K562 (cell line): ENCODE measurements around the gene PLEKHG1. TPM values are rescaled to one million over a fixed set of nuclear protein-coding genes. Genes with fewer than 3 reads are reported as not detected.

Experiments
- CBX8 ChIP-seq: fragments of 200-600 bp; sonication (generic); IDR thresholded peaks from 2 replicates; pipeline ENCODE4 v1.6.1; 2012; ENCODE audit warnings: borderline replicate concordance, mixed run types, low read depth, mild to moderate bottlenecking, moderate library complexity, mixed read lengths, low read length, control low read depth, inconsistent platforms; ENCODE audit not compliant: poor library complexity, severe bottlenecking; ENCODE audit errors: extremely low read depth
- ERF ChIP-seq: fragments of 450-650 bp; formaldehyde crosslinking; IDR thresholded peaks from 2 replicates; pipeline ENCODE4 v1.4.0; 2020; ENCODE audit warnings: mild to moderate bottlenecking, mixed read lengths
- FOXJ3 ChIP-seq: sonication (generic); formaldehyde crosslinking; IDR thresholded peaks from 2 replicates; pipeline ENCODE4 v1.4.0; 2020; ENCODE audit warnings: mild to moderate bottlenecking, missing genetic modification reagents
- FUS ChIP-seq: fragments of 200-400 bp; formaldehyde crosslinking; optimal IDR thresholded peaks from 2 replicates; pipeline ENCODE3; 2017; ENCODE audit warnings: low read depth, low read length
- NCOA6 ChIP-seq: fragments of 450-650 bp; IDR thresholded peaks from 2 replicates; pipeline ENCODE4 v1.6.1; 2017; ENCODE audit warnings: mild to moderate bottlenecking
- PHB2 ChIP-seq: fragments of 450-650 bp; IDR thresholded peaks from 2 replicates; pipeline ENCODE4 v1.6.1; 2017; ENCODE audit warnings: low read depth
- YY1 ChIP-seq, 3 experiments: IDR thresholded peaks; 2 replicates each; pipeline ENCODE4 v1.6.1; 2011; ENCODE audit warnings: low read length in 2 of 3, mild to moderate bottlenecking in 2 of 3, moderate library complexity in 2 of 3, borderline replicate concordance in 1 of 3, control low read depth in 1 of 3, low read depth in 1 of 3; ENCODE audit not compliant: insufficient read depth in 3 of 3, insufficient replicate concordance in 2 of 3, control insufficient read depth in 1 of 3, insufficient read length in 1 of 3; ENCODE audit errors: extremely low read depth in 1 of 3
- ZNF174 ChIP-seq: fragments of 250-450 bp; sonication (Bioruptor Pico); IDR thresholded peaks from 2 replicates; pipeline ENCODE4 v1.4.0; 2020; ENCODE audit warnings: mild to moderate bottlenecking
- ZNF184 ChIP-seq: sonication (generic); formaldehyde crosslinking; IDR thresholded peaks from 2 replicates; pipeline ENCODE4 v1.5.0; 2020; ENCODE audit warnings: missing genetic modification reagents
- ZNF217 ChIP-seq: sonication (generic); formaldehyde crosslinking; IDR thresholded peaks from 2 replicates; pipeline ENCODE4 v1.8.0; 2022; ENCODE audit warnings: mild to moderate bottlenecking, missing genetic modification reagents
- ZNF384 ChIP-seq: IDR thresholded peaks from 2 replicates; pipeline ENCODE4 v1.6.1; 2012; ENCODE audit warnings: low read depth, low read length, improper control_type of control experiment
- ZNF431 ChIP-seq: sonication (generic); formaldehyde crosslinking; IDR thresholded peaks from 2 replicates; pipeline ENCODE4 v1.8.0; 2022; ENCODE audit warnings: mild to moderate bottlenecking, missing genetic modification reagents
- polyA plus RNA-seq, 8 experiments: library from polyadenylated mRNA; depleted of rRNA in 4 of 8; stranded (reverse) in 5 of 8; unstranded in 3 of 8; fragments of >200 nt; fragmentation: Nextera tagmentation in 2 of 8; fragmentation: Illumina TruSeq in 1 of 8; extraction: Ambion mirVana in 2 of 8; extraction: Trizol in 1 of 8; gene quantifications; 2 replicates each; pipeline versions ENCODE4 v1.2.1 to v1.2.3, GENCODE V29; 2011 to 2014; ENCODE audit warnings: inconsistent platforms in 1 of 8, missing spikeins in 1 of 8
- total RNA-seq, 7 experiments: library from RNA; depleted of rRNA in 6 of 7; stranded (reverse); fragments of >200 nt in 6 of 7; fragmentation: Illumina TruSeq in 2 of 7; extraction: Trizol in 2 of 7; gene quantifications; 2 replicates each; pipeline versions ENCODE4 v1.2.1 to v1.2.3, GENCODE V29; 2011 to 2021; ENCODE audit warnings: low replicate concordance in 1 of 7
- TF ChIP-seq, protein P1 (sequence below): fragments of 200-600 bp; sonication (generic); IDR thresholded peaks from one replicate; pipeline ENCODE4 v1.6.1; 2012; ENCODE audit warnings: mild to moderate bottlenecking, low read depth, low read length, inconsistent platforms
- TF ChIP-seq, protein P2 (sequence below), 2 experiments: fragments of 200-800 bp in 1 of 2; sonication (Bioruptor generic) in 1 of 2; sonication (generic) in 1 of 2; formaldehyde crosslinking in 1 of 2; IDR thresholded peaks in 1 of 2; conservative IDR thresholded peaks in 1 of 2; 2 replicates each; pipeline versions ENCODE4 v1.5.0 to v1.6.1; 2016 to 2020; ENCODE audit warnings: missing compliant biosample characterization in 1 of 2, missing genetic modification characterization in 1 of 2, missing genetic modification reagents in 1 of 2

PLEKHG1 gene
- total and polyA plus RNA-seq, 9 of the 15 experiments (the other 6 are each of a cell fraction or from before 2014, with no cell fraction given): 0.03 to 0.16 (median 0.03) TPM; not detected in 6

- TF ChIP-seq ZNF217 (no peak), ZNF431 (CRISPR knock-in tag) (no peak), NCOA6 (no peak), ZNF384 (no peak), ZNF174 (CRISPR knock-in tag) (no peak), FUS (no peak), PHB2 (peak; percentile 90), ZNF184 (CRISPR knock-in tag) (no peak), CBX8 (no peak), YY1 (IDR thresholded peaks at IDR 0.05; ENCODE audit: borderline replicate concordance in 1 of 3, control insufficient read depth in 1 of 3, extremely low read depth in 1 of 3, insufficient read depth in 3 of 3, insufficient read length in 1 of 3, insufficient replicate concordance in 2 of 3, low read depth in 1 of 3, low read length in 2 of 3) (no peak), FOXJ3 (CRISPR knock-in tag) (no peak), ERF (no peak)
- TF ChIP-seq, protein P1, sequence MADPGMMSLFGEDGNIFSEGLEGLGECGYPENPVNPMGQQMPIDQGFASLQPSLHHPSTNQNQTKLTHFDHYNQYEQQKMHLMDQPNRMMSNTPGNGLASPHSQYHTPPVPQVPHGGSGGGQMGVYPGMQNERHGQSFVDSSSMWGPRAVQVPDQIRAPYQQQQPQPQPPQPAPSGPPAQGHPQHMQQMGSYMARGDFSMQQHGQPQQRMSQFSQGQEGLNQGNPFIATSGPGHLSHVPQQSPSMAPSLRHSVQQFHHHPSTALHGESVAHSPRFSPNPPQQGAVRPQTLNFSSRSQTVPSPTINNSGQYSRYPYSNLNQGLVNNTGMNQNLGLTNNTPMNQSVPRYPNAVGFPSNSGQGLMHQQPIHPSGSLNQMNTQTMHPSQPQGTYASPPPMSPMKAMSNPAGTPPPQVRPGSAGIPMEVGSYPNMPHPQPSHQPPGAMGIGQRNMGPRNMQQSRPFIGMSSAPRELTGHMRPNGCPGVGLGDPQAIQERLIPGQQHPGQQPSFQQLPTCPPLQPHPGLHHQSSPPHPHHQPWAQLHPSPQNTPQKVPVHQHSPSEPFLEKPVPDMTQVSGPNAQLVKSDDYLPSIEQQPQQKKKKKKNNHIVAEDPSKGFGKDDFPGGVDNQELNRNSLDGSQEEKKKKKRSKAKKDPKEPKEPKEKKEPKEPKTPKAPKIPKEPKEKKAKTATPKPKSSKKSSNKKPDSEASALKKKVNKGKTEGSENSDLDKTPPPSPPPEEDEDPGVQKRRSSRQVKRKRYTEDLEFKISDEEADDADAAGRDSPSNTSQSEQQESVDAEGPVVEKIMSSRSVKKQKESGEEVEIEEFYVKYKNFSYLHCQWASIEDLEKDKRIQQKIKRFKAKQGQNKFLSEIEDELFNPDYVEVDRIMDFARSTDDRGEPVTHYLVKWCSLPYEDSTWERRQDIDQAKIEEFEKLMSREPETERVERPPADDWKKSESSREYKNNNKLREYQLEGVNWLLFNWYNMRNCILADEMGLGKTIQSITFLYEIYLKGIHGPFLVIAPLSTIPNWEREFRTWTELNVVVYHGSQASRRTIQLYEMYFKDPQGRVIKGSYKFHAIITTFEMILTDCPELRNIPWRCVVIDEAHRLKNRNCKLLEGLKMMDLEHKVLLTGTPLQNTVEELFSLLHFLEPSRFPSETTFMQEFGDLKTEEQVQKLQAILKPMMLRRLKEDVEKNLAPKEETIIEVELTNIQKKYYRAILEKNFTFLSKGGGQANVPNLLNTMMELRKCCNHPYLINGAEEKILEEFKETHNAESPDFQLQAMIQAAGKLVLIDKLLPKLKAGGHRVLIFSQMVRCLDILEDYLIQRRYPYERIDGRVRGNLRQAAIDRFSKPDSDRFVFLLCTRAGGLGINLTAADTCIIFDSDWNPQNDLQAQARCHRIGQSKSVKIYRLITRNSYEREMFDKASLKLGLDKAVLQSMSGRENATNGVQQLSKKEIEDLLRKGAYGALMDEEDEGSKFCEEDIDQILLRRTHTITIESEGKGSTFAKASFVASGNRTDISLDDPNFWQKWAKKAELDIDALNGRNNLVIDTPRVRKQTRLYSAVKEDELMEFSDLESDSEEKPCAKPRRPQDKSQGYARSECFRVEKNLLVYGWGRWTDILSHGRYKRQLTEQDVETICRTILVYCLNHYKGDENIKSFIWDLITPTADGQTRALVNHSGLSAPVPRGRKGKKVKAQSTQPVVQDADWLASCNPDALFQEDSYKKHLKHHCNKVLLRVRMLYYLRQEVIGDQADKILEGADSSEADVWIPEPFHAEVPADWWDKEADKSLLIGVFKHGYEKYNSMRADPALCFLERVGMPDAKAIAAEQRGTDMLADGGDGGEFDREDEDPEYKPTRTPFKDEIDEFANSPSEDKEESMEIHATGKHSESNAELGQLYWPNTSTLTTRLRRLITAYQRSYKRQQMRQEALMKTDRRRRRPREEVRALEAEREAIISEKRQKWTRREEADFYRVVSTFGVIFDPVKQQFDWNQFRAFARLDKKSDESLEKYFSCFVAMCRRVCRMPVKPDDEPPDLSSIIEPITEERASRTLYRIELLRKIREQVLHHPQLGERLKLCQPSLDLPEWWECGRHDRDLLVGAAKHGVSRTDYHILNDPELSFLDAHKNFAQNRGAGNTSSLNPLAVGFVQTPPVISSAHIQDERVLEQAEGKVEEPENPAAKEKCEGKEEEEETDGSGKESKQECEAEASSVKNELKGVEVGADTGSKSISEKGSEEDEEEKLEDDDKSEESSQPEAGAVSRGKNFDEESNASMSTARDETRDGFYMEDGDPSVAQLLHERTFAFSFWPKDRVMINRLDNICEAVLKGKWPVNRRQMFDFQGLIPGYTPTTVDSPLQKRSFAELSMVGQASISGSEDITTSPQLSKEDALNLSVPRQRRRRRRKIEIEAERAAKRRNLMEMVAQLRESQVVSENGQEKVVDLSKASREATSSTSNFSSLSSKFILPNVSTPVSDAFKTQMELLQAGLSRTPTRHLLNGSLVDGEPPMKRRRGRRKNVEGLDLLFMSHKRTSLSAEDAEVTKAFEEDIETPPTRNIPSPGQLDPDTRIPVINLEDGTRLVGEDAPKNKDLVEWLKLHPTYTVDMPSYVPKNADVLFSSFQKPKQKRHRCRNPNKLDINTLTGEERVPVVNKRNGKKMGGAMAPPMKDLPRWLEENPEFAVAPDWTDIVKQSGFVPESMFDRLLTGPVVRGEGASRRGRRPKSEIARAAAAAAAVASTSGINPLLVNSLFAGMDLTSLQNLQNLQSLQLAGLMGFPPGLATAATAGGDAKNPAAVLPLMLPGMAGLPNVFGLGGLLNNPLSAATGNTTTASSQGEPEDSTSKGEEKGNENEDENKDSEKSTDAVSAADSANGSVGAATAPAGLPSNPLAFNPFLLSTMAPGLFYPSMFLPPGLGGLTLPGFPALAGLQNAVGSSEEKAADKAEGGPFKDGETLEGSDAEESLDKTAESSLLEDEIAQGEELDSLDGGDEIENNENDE: no peak
- TF ChIP-seq, protein P2, sequence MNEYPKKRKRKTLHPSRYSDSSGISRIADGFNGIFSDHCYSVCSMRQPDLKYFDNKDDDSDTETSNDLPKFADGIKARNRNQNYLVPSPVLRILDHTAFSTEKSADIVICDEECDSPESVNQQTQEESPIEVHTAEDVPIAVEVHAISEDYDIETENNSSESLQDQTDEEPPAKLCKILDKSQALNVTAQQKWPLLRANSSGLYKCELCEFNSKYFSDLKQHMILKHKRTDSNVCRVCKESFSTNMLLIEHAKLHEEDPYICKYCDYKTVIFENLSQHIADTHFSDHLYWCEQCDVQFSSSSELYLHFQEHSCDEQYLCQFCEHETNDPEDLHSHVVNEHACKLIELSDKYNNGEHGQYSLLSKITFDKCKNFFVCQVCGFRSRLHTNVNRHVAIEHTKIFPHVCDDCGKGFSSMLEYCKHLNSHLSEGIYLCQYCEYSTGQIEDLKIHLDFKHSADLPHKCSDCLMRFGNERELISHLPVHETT (CRISPR knock-in tag; conservative IDR thresholded peaks at IDR 0.05 in 1 of 2, IDR thresholded peaks at IDR 0.05 in 1 of 2): no peak
Observed at GRCh38 chr6:150560004-150560883, 39.4 kb upstream of the PLEKHG1 start (continued).
